ENCODE results near the gene SETD1A.

Gene SETD1A

GRCh38 chr16:30957456-30958174, at the start of gene SETD1A:
TSS of gene SETD1A (plus strand) at chr16:30957754. CDS start at chr16:30958732, 978 bp downstream.
- ATAC-seq (peak; percentile 79), DNase-seq (peak; percentile 99)

DNA sequence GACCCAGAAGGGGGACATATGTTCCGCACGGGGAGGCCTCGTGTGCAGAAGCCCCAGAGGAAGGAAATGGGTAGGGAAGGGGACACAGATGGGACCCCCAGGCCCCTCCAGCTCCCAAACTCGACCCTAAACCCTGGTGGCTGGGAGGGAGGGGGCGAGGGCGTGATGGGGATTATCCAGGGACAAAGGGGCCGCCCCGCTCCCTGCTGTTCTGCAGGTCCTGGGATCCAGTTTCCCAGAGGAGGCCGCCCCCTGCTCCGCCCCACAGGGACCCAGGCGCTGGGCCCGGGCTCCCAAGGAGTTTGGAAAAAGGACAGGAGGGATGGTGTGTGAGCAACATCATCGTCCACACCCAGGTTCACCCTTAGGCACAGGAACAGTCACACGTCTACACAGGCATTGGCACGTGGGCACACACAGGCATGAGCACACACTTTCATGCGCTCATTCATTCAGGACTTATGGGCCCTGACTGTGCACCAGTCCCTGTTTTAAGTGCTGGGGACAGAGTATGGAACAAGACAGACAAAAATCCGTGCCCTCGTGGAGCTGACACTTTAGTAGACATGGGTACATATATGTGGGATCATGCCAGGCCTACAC, 47.0 kb upstream of the SETD1A start:
- ATAC-seq = no peak
- no peak for DNase-seq

- no peak for DNase-seq
- ATAC-seq = no peak
Measured at GRCh38 chr16:30912794-30913412, 44.7 kb upstream of the SETD1A start.

- no peak for DNase-seq
- ATAC-seq = no peak
Measured at GRCh38 chr16:30914830-30915229, 42.7 kb upstream of the SETD1A start.

DNA sequence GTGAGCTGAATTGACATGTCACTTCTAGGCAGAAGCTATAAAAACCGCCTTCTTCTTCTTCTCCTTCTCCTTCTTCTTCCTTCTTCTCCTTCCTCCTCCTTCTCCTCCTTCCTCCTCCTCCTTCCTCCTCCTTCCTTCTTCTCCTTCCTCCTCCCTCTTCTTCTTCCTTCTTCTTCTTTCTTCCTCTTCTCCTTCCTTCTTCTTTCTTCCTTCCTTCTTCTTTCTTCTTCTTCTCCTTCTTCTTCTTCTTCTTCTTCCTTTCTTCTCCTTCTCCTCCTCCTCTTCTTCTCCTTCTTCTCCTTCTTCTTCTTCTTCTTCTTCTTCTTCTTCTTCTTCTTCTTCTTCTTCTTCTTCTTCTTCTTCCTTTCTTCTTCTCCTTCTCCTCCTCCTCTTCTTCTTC, 38.9 kb upstream of the SETD1A start:
- ATAC-seq (no peak), DNase-seq (no peak)

- no peak for DNase-seq
- ATAC-seq = no peak
Measured at GRCh38 chr16:30920891-30921290, 36.7 kb upstream of the SETD1A start.

DNA sequence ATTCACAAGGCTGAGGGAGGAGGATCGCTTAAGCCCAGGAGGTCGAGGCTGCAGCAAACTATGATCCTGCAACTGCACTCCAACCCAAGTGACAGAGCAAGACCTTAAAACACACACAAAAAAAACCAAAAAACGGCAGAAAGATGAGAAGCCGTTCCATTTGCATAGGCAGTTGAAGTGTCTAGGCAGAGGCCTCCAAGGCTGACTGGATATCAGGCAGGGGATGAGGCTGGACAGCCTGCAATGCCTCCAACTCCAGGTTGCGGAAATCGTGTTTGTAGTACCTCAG, 36.2 kb upstream of the SETD1A start:
- ATAC-seq = no peak
- no peak for DNase-seq

DNA sequence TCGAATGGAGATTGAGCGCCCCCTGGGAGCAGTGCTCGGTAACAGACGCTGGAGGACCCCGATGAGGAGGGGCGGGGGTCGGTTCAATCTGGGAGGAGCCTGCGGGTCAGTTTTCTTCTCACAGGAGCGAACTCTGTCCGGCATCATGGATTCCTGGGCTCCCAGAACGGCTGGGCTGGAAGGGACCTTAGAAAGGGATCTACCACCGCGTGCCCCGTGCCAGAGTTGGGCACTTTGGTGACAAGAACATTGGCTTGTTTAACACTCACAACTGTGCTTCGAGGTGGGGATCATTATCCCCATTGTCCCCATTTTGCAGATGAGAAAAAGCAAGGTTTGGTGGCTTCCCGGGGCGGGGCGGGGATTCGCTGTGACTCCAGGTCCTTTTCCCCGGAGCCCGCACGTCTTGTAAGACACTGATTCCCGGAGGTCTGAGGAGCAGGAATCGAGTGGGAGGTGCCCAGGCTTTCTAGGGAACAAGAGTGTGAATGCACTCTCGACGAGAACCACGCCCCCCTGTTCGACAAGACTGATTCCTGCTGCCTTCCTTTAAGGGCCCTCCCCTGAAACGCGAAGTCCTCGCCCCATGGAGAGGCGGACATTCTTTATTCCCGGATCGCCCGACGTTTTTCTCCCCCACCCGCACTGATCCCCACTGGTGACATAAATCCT, 35.7 kb upstream of the SETD1A start:
- DNase-seq (peak; percentile 92), ATAC-seq (no peak)

DNA sequence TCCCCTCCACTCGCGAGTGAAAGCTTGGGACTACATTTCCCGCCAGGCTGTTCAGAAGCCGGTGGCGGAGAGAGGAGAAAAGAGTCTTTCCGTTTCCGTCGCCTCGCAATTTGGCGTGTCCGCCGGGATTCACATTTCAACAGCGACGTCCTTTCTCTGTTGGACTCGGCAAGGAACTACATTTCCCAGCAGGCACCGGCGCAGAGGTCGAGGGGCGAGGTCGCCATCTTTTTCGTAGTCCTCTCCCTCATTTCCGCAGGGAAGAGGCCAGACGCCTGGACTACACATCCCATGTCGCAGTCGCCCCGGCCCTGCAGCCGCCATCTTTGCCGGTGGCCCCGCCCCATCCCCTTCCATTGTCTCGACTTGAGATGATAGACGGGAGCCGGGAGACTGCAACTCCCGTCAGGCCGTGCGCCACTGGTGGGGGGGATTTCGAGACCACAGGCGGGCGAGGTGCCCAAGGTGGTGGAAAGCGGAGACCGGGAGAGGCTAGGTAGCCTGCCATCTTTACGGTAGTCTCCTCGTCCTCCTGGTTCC, 35.1 kb upstream of the SETD1A start:
- DNase-seq (peak; percentile 99), ATAC-seq (peak; percentile 87)

GRCh38 chr16:30922960-30923535, 34.5 kb upstream of the SETD1A start:
- ATAC-seq = peak; percentile 80
- peak; percentile 97 for DNase-seq

DNA sequence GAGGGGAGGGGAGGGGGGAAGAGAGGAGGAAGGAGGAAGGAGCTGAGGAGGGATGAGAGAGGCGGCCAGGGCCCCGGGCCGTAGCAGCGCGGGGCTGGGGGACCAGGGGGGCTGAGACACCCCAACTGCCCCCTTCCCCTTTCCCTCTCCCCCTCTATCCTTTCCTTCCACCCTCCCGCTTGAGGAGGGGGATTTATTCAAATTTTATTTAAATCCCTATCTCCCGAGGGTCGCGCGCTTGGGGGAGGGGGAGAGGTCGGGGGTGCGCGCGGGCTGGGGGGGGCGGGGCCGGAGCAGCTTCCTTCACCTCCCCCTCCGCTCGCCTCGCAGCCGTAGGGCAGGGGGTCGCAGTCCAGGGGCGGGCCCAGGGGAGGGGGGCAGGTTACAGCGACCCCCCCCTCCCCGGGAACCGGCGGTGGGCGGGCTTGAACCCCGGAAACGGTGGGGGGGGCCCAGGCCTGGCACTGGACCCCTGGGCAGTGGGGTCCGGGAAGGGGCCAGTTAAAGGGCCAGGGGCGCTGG, 33.9 kb upstream of the SETD1A start, which contains the start of gene FBXL19:
TSS of gene FBXL19 (plus strand) at position 19 of the 522 bp plus-strand sequence. CDS start 2,183 bp downstream, outside the sequence.
- ATAC-seq (no peak), DNase-seq (no peak)

- no peak for ATAC-seq
- DNase-seq = no peak
Measured at GRCh38 chr16:30924076-30924912, 33.3 kb upstream of the SETD1A start.

GRCh38 chr16:30924913-30925631, 32.5 kb upstream of the SETD1A start:
- DNase-seq = no peak
- ATAC-seq = no peak

- ATAC-seq (no peak), DNase-seq (no peak)
Measured at GRCh38 chr16:30925632-30925987, 31.9 kb upstream of the SETD1A start.

DNA sequence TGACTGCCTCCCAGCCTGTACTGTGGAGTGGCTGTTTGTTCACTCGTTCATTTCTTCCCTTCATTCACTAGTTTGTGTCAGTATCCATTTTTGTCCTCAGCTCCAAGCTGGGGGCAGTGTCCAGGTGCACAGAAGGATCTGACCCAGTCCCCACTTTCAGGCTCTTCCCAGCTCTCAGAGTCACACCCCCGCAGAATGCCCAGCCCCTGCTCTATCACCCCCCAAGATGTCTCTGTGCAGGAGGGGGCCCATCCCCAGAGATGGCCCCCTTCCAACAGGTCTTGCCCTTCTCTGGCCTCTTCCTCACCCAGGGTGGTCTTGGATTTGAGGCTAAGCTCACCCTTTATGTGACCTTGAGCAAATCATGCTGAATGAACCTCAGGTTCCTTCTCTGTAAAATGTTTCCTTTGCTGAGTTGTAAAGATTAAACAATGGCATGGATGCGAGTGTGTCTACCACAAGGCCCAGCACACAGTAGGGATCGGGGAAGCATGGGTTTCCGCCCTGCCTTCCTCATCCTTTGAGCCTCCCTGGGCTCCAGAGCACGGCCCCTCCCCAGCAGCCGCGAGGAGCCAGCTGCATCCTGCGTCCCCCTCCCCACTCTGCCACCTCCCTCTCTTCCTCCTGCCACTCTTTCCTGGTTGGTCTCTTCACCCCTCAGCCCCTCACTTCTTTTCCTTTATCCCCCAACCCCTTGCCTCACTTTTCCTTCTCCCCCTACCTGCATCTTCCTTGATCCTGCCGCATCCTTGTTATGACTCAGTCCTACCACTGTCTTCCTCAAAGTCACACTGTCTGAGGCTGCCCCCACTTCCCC, 31.4 kb upstream of the SETD1A start:
- DNase-seq (no peak), ATAC-seq (no peak)

DNA sequence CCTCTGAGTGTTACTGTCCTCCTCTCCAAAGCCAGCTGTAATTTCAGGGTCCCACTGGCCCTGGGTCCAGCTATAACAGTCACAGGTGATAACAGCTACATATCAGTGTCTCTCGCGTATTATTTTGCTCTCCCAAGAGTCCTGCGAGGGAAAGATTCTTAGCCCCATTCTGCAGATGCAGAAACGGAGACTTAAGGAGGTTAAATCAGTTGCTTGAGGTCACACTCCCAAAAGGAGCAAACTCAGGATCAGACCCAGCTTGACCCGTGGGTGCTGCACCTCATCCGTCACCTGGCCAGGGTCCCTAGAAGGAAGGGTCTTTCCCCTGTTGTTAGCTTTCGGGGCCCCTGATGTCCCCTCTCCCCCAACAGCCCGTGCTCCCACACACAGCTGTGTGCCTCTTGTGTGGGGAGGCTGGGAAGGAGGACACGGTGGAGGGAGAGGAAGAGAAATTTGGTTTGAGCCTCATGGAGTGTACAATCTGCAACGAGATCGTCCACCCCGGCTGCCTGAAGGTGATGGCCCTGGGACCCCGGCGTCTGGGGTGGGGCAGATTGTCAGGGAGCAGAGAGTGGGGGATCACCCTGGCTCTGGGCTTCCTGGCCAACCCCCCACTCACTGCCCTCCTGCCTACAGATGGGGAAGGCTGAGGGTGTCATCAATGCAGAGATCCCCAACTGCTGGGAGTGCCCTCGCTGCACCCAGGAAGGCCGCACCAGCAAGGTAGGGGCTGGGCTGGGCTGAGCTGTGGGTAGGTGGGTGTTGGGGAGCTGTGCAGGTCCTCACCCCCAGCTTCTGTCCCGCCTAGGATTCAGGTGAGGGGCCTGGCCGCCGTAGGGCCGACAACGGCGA, 30.4 kb upstream of the SETD1A start:
- DNase-seq (no peak), ATAC-seq (no peak)

- DNase-seq (peak; percentile 33), ATAC-seq (peak; percentile 14)
Measured at GRCh38 chr16:30927789-30928378, 29.7 kb upstream of the SETD1A start.

- DNase-seq = no peak
- no peak for ATAC-seq
Measured at GRCh38 chr16:30928390-30928789, 29.2 kb upstream of the SETD1A start.
